ENCODE measurements around the gene CDH13.

- TF ChIP-seq CTCF (conservative IDR thresholded peaks at IDR 0.05 in 1 of 2, IDR thresholded peaks at IDR 0.05 in 1 of 2; ENCODE audit: low read depth in 1 of 2, low read length in 2 of 2) (no peak), EZH2 (IDR thresholded peaks at IDR 0.05; ENCODE audit: low read length, missing control alignments) (no peak)
Measured at GRCh38 chr16:83481589-83481988, 854.8 kb downstream of the CDH13 start.

All from fibroblast of lung (primary cell).